Nephron (organoid): ENCODE data around the gene MCAM.

Experiments used
- H3K27ac Mint-ChIP-seq, 3 experiments: 2 replicates each; pipeline ENCODE4 v1.8.0; 2020; ENCODE audit warnings: mixed read lengths in 3 of 3, mild to moderate bottlenecking in 2 of 3, moderate library complexity in 1 of 3
- H3K27me3 Mint-ChIP-seq: 2 replicates; pipeline ENCODE4 v1.8.0; 2021; ENCODE audit warnings: low read depth, mild to moderate bottlenecking, moderate library complexity, mixed read lengths
- H3K36me3 Mint-ChIP-seq: 2 replicates; pipeline ENCODE4 v1.8.0; 2020; ENCODE audit warnings: low read depth, mixed read lengths
- H3K4me1 Mint-ChIP-seq: 2 replicates; pipeline ENCODE4 v1.8.0; 2020; ENCODE audit warnings: mixed read lengths
- H3K4me3 Mint-ChIP-seq, 3 experiments: 2 replicates each; pipeline ENCODE4 v1.8.0; 2020; ENCODE audit warnings: mild to moderate bottlenecking in 3 of 3, mixed read lengths in 3 of 3, moderate library complexity in 2 of 3
- H3K9me3 Mint-ChIP-seq: 2 replicates; pipeline ENCODE4 v1.8.0; 2020; ENCODE audit warnings: mixed read lengths
- TF ChIP-seq, protein P1 (sequence below), 3 experiments: fragments of 200-600 bp; sonication (generic); IDR thresholded peaks; one replicate each; pipeline ENCODE4 v1.5.0; 2021; ENCODE audit warnings: antibody characterized with exemption in 3 of 3; ENCODE audit not compliant: unreplicated experiment in 3 of 3

The MCAM gene

DNA sequence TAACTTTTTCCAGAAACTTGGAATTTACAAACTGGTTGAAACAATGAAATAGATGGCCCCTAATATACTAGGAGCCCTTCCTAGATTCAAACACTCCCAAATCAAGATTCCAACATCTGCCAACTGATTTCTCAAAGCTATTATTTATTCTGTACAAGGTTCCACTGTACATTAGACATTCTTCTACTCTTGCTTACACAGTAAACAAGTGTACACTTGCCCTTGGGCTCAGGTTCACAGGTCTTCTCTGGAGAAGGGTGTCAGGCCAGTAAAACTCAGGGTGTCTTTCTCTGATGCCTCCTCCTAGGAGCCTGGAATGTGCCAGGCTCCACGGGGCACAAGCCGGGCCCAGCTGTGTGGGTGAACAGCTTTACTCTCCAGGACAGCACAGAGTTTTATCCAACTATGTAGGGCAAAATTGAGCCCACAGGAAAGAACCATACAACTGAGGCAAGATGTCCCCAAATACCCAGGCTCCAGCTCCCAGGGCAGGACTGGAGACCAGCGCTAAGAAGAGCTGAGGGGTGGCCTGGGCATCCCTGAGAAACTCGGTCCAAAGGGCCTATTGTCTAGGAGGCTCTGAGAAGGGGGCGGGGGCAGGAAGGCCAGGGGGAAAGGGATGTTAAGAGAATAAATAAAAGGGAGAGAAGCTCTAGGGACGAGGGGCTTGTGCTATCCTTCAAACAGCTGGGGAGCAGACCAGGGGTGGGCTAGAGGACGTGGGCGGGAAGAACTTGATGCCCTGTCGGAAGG lies 38.3 kb upstream of the MCAM start:
- Mint-ChIP-seq H3K27ac (no peak overlapping the region), H3K9me3 (no peaks in the 10 kb centered on the region), H3K4me3 (peak overlapping the region; percentile 13 to 32 (median 30)), H3K36me3 (peaks cover 31% of the 10 kb centered on the region), H3K27me3 (peaks cover 40% of the 10 kb centered on the region), H3K4me1 (peaks cover 44% of the 10 kb centered on the region)
- TF ChIP-seq, protein P1, sequence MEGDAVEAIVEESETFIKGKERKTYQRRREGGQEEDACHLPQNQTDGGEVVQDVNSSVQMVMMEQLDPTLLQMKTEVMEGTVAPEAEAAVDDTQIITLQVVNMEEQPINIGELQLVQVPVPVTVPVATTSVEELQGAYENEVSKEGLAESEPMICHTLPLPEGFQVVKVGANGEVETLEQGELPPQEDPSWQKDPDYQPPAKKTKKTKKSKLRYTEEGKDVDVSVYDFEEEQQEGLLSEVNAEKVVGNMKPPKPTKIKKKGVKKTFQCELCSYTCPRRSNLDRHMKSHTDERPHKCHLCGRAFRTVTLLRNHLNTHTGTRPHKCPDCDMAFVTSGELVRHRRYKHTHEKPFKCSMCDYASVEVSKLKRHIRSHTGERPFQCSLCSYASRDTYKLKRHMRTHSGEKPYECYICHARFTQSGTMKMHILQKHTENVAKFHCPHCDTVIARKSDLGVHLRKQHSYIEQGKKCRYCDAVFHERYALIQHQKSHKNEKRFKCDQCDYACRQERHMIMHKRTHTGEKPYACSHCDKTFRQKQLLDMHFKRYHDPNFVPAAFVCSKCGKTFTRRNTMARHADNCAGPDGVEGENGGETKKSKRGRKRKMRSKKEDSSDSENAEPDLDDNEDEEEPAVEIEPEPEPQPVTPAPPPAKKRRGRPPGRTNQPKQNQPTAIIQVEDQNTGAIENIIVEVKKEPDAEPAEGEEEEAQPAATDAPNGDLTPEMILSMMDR (IDR thresholded peaks at IDR 0.05; ENCODE audit: unreplicated experiment in 3 of 3): no peak

DNA sequence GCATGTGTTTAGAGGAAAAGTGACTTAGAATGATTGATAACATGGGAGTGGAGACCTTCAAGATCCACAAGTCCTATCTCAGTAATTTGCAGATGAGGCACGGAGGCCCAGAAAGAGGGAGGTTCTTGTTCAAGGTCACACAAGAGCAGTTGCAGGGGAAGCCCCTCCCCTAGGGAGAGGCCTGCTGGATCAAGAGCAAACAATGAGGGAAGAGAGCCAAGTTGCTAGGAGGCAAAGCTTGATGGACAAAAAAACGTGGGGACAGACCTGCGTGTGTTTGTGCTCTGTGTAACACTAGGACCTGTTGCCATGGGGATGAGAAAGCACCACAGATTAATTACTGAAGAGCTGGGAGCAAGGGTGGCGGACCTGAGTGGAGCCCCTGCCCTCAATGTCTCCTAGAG lies 35.9 kb upstream of the MCAM start:
- H3K27me3 Mint-ChIP-seq: peaks cover 41% of the 10 kb centered on the region
- H3K9me3 Mint-ChIP-seq: no peaks in the 10 kb centered on the region
- TF ChIP-seq, protein P1 (IDR thresholded peaks at IDR 0.05; ENCODE audit: unreplicated experiment in 3 of 3): no peak
- H3K4me1 Mint-ChIP-seq: peaks cover 38% of the 10 kb centered on the region
- peak overlapping the region in 2 of 3 experiments; percentile 30 to 45 for H3K4me3 Mint-ChIP-seq
- H3K27ac Mint-ChIP-seq: peak overlapping the region; percentile 53 to 83 (median 65)
- H3K36me3 Mint-ChIP-seq: peaks cover 16% of the 10 kb centered on the region

DNA sequence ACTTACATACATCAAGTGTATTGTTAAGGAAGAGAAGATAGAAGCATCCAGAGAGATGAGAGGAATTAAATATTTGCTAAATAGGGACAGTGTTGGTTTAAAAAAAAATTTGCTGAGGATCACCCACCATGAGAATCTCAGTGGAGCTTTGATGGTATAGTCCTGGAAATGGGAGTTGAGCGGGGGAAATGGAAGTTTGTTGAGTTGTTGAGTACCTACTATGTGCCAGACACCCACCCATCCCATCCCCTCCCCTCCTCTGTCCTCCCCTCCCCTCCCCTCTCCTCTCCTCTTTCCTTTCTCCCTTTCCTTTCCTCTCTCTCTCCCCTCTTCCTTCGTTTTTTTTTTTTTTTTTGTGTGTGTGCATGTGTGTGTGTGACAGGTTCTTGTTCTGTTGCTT lies 34.3 kb upstream of the MCAM start:
- Mint-ChIP-seq H3K27me3 (peaks cover 41% of the 10 kb centered on the region), H3K36me3 (peaks cover 3% of the 10 kb centered on the region), H3K27ac (peak overlapping the region in 2 of 3 experiments; percentile 59 to 84), H3K9me3 (no peaks in the 10 kb centered on the region), H3K4me3 (no peak overlapping the region), H3K4me1 (peaks cover 32% of the 10 kb centered on the region)
- TF ChIP-seq, protein P1 (IDR thresholded peaks at IDR 0.05; ENCODE audit: unreplicated experiment in 3 of 3): no peak

DNA sequence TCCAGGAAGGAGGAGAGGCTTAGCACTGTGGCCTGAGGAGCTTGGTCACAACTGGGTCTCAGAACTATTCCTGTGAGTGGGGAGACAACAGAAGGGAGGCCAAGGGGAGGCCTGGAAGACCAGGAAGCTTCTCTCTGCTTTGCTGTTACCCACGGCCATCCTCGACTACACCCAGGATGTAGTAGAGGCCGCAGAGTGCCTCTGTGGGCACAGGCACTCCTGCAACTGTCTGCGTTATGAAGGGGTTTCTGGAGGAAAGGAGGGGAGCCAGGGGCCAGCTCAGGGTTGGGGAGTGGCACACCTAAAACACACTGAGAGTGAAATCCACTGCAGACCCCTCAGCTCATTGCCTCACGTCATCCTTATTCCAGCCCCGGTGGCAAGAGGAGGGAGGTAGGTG lies 33.4 kb upstream of the MCAM start:
- Mint-ChIP-seq H3K4me3 (no peak overlapping the region), H3K36me3 (no peaks in the 10 kb centered on the region), H3K27me3 (peaks cover 41% of the 10 kb centered on the region), H3K4me1 (peaks cover 29% of the 10 kb centered on the region), H3K27ac (no peak overlapping the region), H3K9me3 (no peaks in the 10 kb centered on the region)
- TF ChIP-seq, protein P1 (IDR thresholded peaks at IDR 0.05; ENCODE audit: unreplicated experiment in 3 of 3): no peak

DNA sequence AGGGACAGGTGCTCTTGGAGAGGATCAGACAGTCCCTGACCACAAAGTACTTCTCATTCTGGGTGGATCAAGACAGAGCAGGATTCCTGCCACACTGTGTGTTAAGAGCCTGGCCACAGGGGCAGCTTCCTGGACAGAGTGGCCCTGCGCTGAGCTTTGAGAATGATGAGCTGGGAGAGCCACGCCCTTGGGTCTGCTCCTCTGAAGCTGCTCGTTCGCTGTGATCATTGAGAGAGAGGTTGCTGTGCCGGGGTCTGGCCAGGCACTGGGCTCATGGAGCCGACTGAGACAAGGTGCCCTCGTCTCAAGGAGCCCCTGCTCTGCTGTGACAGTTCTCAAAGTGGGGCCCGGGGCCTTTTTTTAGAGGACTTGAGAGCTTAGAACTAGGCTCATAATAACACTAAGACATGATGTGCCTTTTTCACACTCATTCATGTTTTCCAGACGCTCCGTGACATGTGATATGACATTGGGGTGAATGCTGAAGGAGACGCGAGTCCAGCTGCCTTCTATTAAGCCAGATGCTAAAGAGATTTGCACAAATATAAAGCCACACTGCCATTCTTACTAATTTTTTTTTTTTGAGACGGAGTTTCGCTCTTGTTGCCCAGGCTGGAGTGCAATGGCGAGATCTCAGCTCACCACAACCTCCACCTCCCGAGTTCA lies 31.1 kb upstream of the MCAM start:
- Mint-ChIP-seq H3K4me1 (peaks cover 25% of the 10 kb centered on the region), H3K36me3 (no peaks in the 10 kb centered on the region), H3K27me3 (peaks cover 60% of the 10 kb centered on the region), H3K27ac (peak overlapping the region in 2 of 3 experiments; percentile 17 to 48), H3K9me3 (no peaks in the 10 kb centered on the region), H3K4me3 (no peak overlapping the region)
- TF ChIP-seq, protein P1 (IDR thresholded peaks at IDR 0.05; ENCODE audit: unreplicated experiment in 3 of 3): no peak
